IMR-90 (cell line): ENCODE results near the gene KRTAP10-1. TPM values are rescaled to one million over a fixed set of nuclear protein-coding genes. Genes with fewer than 3 reads are reported as not detected.

ENCODE experiments used
- ATAC-seq: fragments of 200-7000 bp; cut with Tn5 transposase; 2 replicates; pipeline ENCODE4 v1.9.1; 2020; ENCODE audit warnings: low read depth, mild to moderate bottlenecking, moderate library complexity
- BruUV-seq: library from RNA; stranded (reverse); fragments of 400-500 nt; replicated peaks from 2 replicates; lab custom pipeline; 2021; lab: Mats Ljungman, UMichigan
- CTCF ChIA-PET: fragments of 300-600 bp; formaldehyde crosslinking; extraction: SDS; loops from one replicate; lab custom pipeline; 2021; ENCODE audit warnings: antibody characterized with exemption; lab: Yijun Ruan, JAX
- POLR2A ChIA-PET: fragments of 300-600 bp; sonication (Branson Sonifier 250); formaldehyde crosslinking; loops from one replicate; lab custom pipeline; 2022; ENCODE audit warnings: antibody characterized with exemption; ENCODE audit not compliant: unreplicated experiment; lab: Charles Lee
- DNase-seq: peaks from one replicate; pipeline ENCODE4 v3.0.0; 2013
- H2AFZ ChIP-seq: replicated peaks from 2 replicates; pipeline ENCODE3; 2013; ENCODE audit warnings: low read length, mild to moderate bottlenecking; ENCODE audit not compliant: poor library complexity
- H2AK5ac ChIP-seq: 2 replicates; pipeline ENCODE4 v1.6.1; 2013; ENCODE audit warnings: low read depth, low read length, inconsistent platforms
- H2AK9ac ChIP-seq: replicated peaks from 2 replicates; pipeline ENCODE3; 2013; ENCODE audit warnings: mild to moderate bottlenecking, low read depth, low read length, moderate library complexity; ENCODE audit not compliant: poor library complexity
- H2BK120ac ChIP-seq: 2 replicates; pipeline ENCODE4 v1.6.1; 2013; ENCODE audit warnings: low read depth, low read length, inconsistent platforms
- H2BK15ac ChIP-seq: 3 replicates; pipeline ENCODE4 v1.6.1; 2013; ENCODE audit warnings: low read depth, low read length, inconsistent platforms
- H2BK20ac ChIP-seq: 2 replicates; pipeline ENCODE4 v1.6.1; 2013; ENCODE audit warnings: low read depth, mild to moderate bottlenecking, inconsistent platforms, low read length, moderate library complexity
- H2BK5ac ChIP-seq: 2 replicates; pipeline ENCODE4 v1.6.1; 2013; ENCODE audit warnings: mild to moderate bottlenecking, low read depth, low read length, inconsistent platforms; ENCODE audit not compliant: poor library complexity, severe bottlenecking
- H3K14ac ChIP-seq: replicated peaks from 2 replicates; pipeline ENCODE4 v1.6.1; 2013; ENCODE audit warnings: low read depth, low read length, inconsistent platforms
- H3K18ac ChIP-seq: 2 replicates; pipeline ENCODE4 v1.6.1; 2013; ENCODE audit warnings: low read depth, low read length, control low read depth
- H3K23ac ChIP-seq: 2 replicates; pipeline ENCODE4 v1.6.1; 2013; ENCODE audit warnings: low read depth, low read length, inconsistent platforms
- H3K27ac ChIP-seq: 2 replicates; pipeline ENCODE4 v1.5.1; 2013; ENCODE audit warnings: mild to moderate bottlenecking, control low read depth, low read length; ENCODE audit not compliant: insufficient read depth
- H3K27me3 ChIP-seq: 2 replicates; pipeline ENCODE4 v1.6.1; 2013; ENCODE audit warnings: low read length; ENCODE audit not compliant: control insufficient read depth, insufficient read depth
- H3K36me3 ChIP-seq: 2 replicates; pipeline ENCODE4 v1.6.1; 2013; ENCODE audit warnings: low read length, mixed read lengths; ENCODE audit not compliant: control insufficient read depth, insufficient read depth
- H3K4ac ChIP-seq: 2 replicates; pipeline ENCODE4 v1.6.1; 2013; ENCODE audit warnings: low read depth, low read length, inconsistent platforms
- H3K4me1 ChIP-seq: 2 replicates; pipeline ENCODE4 v1.6.1; 2013; ENCODE audit warnings: low read length, mixed read lengths; ENCODE audit not compliant: control insufficient read depth, insufficient read depth
- H3K4me2 ChIP-seq: 2 replicates; pipeline ENCODE4 v1.6.1; 2013; ENCODE audit warnings: low read depth, mild to moderate bottlenecking, control low read depth, low read length, moderate library complexity
- H3K4me3 ChIP-seq: 2 replicates; pipeline ENCODE4 v1.5.1; 2013; ENCODE audit warnings: low read depth, mild to moderate bottlenecking, control low read depth, low read length, moderate library complexity; ENCODE audit not compliant: insufficient read depth
- H3K56ac ChIP-seq: 2 replicates; pipeline ENCODE4 v1.6.1; 2013; ENCODE audit warnings: low read length, inconsistent platforms; ENCODE audit not compliant: insufficient read depth; ENCODE audit errors: extremely low read depth
- H3K79me1 ChIP-seq, 2 experiments: 2 replicates each; pipeline ENCODE4 v1.6.1; 2013; ENCODE audit warnings: low read length in 2 of 2, inconsistent platforms in 1 of 2, low read depth in 1 of 2
- H3K9ac ChIP-seq: 2 replicates; pipeline ENCODE4 v1.6.1; 2013; ENCODE audit warnings: low read depth, low read length, control low read depth
- H3K9me1 ChIP-seq: 2 replicates; pipeline ENCODE4 v1.6.1; 2013; ENCODE audit warnings: low read length, inconsistent platforms; ENCODE audit not compliant: insufficient read depth
- H3K9me3 ChIP-seq: 2 replicates; pipeline ENCODE4 v1.6.1; 2013; ENCODE audit warnings: low read length; ENCODE audit not compliant: control insufficient read depth, insufficient read depth
- H4K20me1 ChIP-seq: 2 replicates; pipeline ENCODE4 v1.6.1; 2013; ENCODE audit warnings: low read length, inconsistent platforms; ENCODE audit not compliant: insufficient read depth
- H4K5ac ChIP-seq: 2 replicates; pipeline ENCODE4 v1.6.1; 2013; ENCODE audit warnings: mild to moderate bottlenecking, low read depth, low read length, control low read depth
- H4K8ac ChIP-seq, 2 experiments: 2 replicates each; pipeline ENCODE4 v1.6.1; 2013; ENCODE audit warnings: low read depth in 2 of 2, low read length in 2 of 2, control low read depth in 1 of 2, inconsistent platforms in 1 of 2
- H4K91ac ChIP-seq: 2 replicates; pipeline ENCODE4 v1.6.1; 2013; ENCODE audit warnings: low read depth, low read length, inconsistent platforms; ENCODE audit not compliant: insufficient read depth
- MAZ ChIP-seq: IDR thresholded peaks from 2 replicates; pipeline ENCODE4 v1.6.1; 2012; ENCODE audit warnings: low read depth, mild to moderate bottlenecking, low read length, improper control_type of control experiment, moderate library complexity, borderline replicate concordance
- WGBS, 2 experiments: methylation state at CpG; one replicate each; pipeline versions ENCODE4 v1.1.5 to v1.1.7; 2013; ENCODE audit warnings: missing lambda C conversion rate in 2 of 2; ENCODE audit not compliant: insufficient read length in 1 of 2; ENCODE audit errors: extremely low coverage in 2 of 2; 5-methylcytosine and 5-hydroxymethylcytosine counted together
- dilution Hi-C: fragments of 300-500 bp; cut with HindIII; formaldehyde crosslinking; loops from one replicate; pipeline ENCODE4 v1.14.3; 2018; ENCODE audit warnings: low sequenced_read_pairs; ENCODE audit not compliant: unreplicated experiment
- in situ Hi-C: fragments of 300-500 bp; cut with MboI; formaldehyde crosslinking; loops from 3 replicates; pipeline ENCODE4 v1.14.3; 2019; ENCODE audit warnings: low sequenced_read_pairs, inconsistent platforms, mixed read lengths
- intact Hi-C: fragments of 100-400 bp; cut with micrococcal nuclease; formaldehyde crosslinking; loops from 2 replicates; pipeline ENCODE4 v1.10.0; 2022
- polyA plus RNA-seq, 3 experiments: library from polyadenylated mRNA; depleted of rRNA; stranded (reverse); fragments of >200 nt; gene quantifications; 2 replicates each; pipeline ENCODE4 v1.2.3, GENCODE V29; 2012; ENCODE audit warnings: low replicate concordance in 1 of 3
- total RNA-seq: library from RNA; depleted of rRNA; stranded (reverse); fragments of >200 nt; gene quantifications from 2 replicates; pipeline ENCODE4 v1.2.3, GENCODE V29; 2012
- TF ChIP-seq, protein P1 (sequence below): conservative IDR thresholded peaks from 2 replicates; pipeline ENCODE4 v1.5.1; 2012; ENCODE audit warnings: mild to moderate bottlenecking, low read depth, low read length, improper control_type of control experiment

KRTAP10-1 gene
- total and polyA plus RNA-seq, 2 of the 4 experiments (the other 2 are of a cell fraction): not detected

DNA sequence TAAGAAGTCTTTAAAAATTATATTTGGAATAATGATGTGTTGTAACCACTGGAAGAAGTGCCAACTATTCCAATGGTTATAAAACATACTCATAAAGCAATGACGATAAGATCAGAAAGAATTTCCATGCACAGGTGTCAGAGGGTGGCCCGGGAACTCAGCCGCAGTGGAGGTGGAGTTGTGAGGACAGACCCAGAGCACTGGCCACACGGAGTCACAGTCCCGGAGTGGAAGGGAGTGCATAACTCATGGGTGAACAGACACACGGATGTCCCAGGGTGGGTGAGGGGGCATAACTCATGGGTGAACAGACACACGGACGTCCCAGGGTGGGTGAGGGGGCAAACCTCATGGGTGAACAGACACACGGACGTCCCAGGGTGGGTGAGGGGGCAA lies 36.0 kb upstream of the KRTAP10-1 start:
- TF ChIP-seq MAZ: no peak
- TF ChIP-seq, protein P1, sequence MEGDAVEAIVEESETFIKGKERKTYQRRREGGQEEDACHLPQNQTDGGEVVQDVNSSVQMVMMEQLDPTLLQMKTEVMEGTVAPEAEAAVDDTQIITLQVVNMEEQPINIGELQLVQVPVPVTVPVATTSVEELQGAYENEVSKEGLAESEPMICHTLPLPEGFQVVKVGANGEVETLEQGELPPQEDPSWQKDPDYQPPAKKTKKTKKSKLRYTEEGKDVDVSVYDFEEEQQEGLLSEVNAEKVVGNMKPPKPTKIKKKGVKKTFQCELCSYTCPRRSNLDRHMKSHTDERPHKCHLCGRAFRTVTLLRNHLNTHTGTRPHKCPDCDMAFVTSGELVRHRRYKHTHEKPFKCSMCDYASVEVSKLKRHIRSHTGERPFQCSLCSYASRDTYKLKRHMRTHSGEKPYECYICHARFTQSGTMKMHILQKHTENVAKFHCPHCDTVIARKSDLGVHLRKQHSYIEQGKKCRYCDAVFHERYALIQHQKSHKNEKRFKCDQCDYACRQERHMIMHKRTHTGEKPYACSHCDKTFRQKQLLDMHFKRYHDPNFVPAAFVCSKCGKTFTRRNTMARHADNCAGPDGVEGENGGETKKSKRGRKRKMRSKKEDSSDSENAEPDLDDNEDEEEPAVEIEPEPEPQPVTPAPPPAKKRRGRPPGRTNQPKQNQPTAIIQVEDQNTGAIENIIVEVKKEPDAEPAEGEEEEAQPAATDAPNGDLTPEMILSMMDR: no peak
- no peak overlapping the region for H3K56ac ChIP-seq
- H3K4me3 ChIP-seq: no peak overlapping the region
- DNase-seq: no peak
- H3K27me3 ChIP-seq: peaks cover 3% of the 10 kb centered on the region; the same call in 1 of the 2 replicates
- H2AK5ac ChIP-seq: no peak overlapping the region
- H3K4ac ChIP-seq: no peak overlapping the region
- intact Hi-C loops: no loop called here
- no peak overlapping the region for H4K91ac ChIP-seq
- no peak overlapping the region for H2AK9ac ChIP-seq
- H3K27ac ChIP-seq: no peak overlapping the region
- ChIA-PET CTCF (no interaction called here), POLR2A (no interaction called here)
- WGBS, 2 experiments: 66% methylated on average over 7 of the region's 10 CpGs; no CpG with 5 or more reads in 1 of the 2 experiments
- no peak overlapping the region for H3K14ac ChIP-seq
- H2BK5ac ChIP-seq: no peak overlapping the region
- no peak overlapping the region for H4K5ac ChIP-seq
- no TSS peak for BruUV-seq
- dilution Hi-C loops: no loop called here
- no peak overlapping the region for H2BK120ac ChIP-seq
- H3K36me3 ChIP-seq: no peaks in the 10 kb centered on the region
- H3K4me1 ChIP-seq: no peaks in the 10 kb centered on the region
- in situ Hi-C loops: no loop called here
- no peak for ATAC-seq
- no peaks in the 10 kb centered on the region for H4K20me1 ChIP-seq
- H3K9me1 ChIP-seq: no peaks in the 10 kb centered on the region
- no peak overlapping the region for H2BK15ac ChIP-seq
- no peak overlapping the region for H3K23ac ChIP-seq
- H2AFZ ChIP-seq: no peak overlapping the region
- peaks cover 13% of the 10 kb centered on the region for H3K9me3 ChIP-seq
- no peak overlapping the region for H2BK20ac ChIP-seq
- H3K9ac ChIP-seq: no peak overlapping the region
- no peaks in the 10 kb centered on the region for H3K79me1 ChIP-seq
- H4K8ac ChIP-seq: no peak overlapping the region
- H3K18ac ChIP-seq: no peak overlapping the region
- no peak overlapping the region for H3K4me2 ChIP-seq
